Measurements from ENCODE around the gene KIAA1217.

Gene KIAA1217

GRCh38 chr10:24209432-24209771 is 464 bp downstream of the KIAA1217 start:
- peak overlapping the region; percentile 84 for H2BK5ac ChIP-seq (ENCODE audit: low read depth, low read length, poor library complexity)
- H3K4me2 ChIP-seq (ENCODE audit: low read length), result peak overlapping the region; percentile 63
- no peak overlapping the region for H3K18ac ChIP-seq (ENCODE audit: low read length)
- no peak overlapping the region for H3K4ac ChIP-seq (ENCODE audit: low read depth, low read length)
- no peak overlapping the region for H2AFZ ChIP-seq (ENCODE audit: insufficient read depth, low read length, poor library complexity)
- H2BK12ac ChIP-seq (ENCODE audit: low read length), result peak overlapping the region; percentile 77
- peak overlapping the region; percentile 74 for H2BK120ac ChIP-seq (ENCODE audit: insufficient read depth, low read length, poor library complexity)
- H2AK5ac ChIP-seq (ENCODE audit: low read length), result no peak overlapping the region
- no peaks in the 10 kb centered on the region for H3K36me3 ChIP-seq (ENCODE audit: control insufficient read depth in 1 of 2, insufficient read depth in 2 of 2, low read length in 2 of 2)
- H3K9me3 ChIP-seq (ENCODE audit: insufficient read depth, low read depth, low read length), result no peaks in the 10 kb centered on the region
- H3K27me3 ChIP-seq (ENCODE audit: insufficient read depth, low read length), result no peaks in the 10 kb centered on the region
- peak overlapping the region; percentile 64 for H4K91ac ChIP-seq (ENCODE audit: low read depth, low read length)
- no peak overlapping the region for H4K12ac ChIP-seq (ENCODE audit: low read depth, low read length)
- H3K27ac ChIP-seq (ENCODE audit: low read depth, low read length), result peak overlapping the region; percentile 98
- H3K9ac ChIP-seq (ENCODE audit: low read length), result peak overlapping the region; percentile 71
- H3K79me1 ChIP-seq (ENCODE audit: low read length), result peaks cover 33% of the 10 kb centered on the region
- H3K4me1 ChIP-seq (ENCODE audit: control insufficient read depth in 1 of 2, insufficient read depth in 2 of 2, low read length in 2 of 2), result peaks cover 17 to 26% of the 10 kb centered on the region in 2 experiments
- H3K23ac ChIP-seq (ENCODE audit: low read length), result no peak overlapping the region
- WGBS (ENCODE audit: extremely low coverage, insufficient coverage, insufficient read length), result no CpG with 5 or more reads among the region's 5 CpGs
- peak overlapping the region; percentile 66 for H3K14ac ChIP-seq (ENCODE audit: low read length)
- H3K79me2 ChIP-seq (ENCODE audit: control insufficient read depth, insufficient read depth, low read length, poor library complexity), result peaks cover 14% of the 10 kb centered on the region
- no peak overlapping the region for H4K8ac ChIP-seq (ENCODE audit: low read depth, low read length)
- peak; percentile 25 to 36 for DNase-seq
- peak overlapping the region; percentile 54 for H3K4me3 ChIP-seq (ENCODE audit: low read depth, low read length)

- Histone ChIP-seq H2BK5ac (ENCODE audit: low read depth, low read length, poor library complexity) (peak overlapping the region; percentile 42), H4K12ac (ENCODE audit: low read depth, low read length) (no peak overlapping the region), H3K9me3 (ENCODE audit: insufficient read depth, low read depth, low read length) (no peaks in the 10 kb centered on the region), H3K4me2 (ENCODE audit: low read length) (peak overlapping the region; percentile 64), H3K79me1 (ENCODE audit: low read length) (peaks cover 35% of the 10 kb centered on the region), H4K91ac (ENCODE audit: low read depth, low read length) (peak overlapping the region; percentile 58), H3K79me2 (ENCODE audit: control insufficient read depth, insufficient read depth, low read length, poor library complexity) (peaks cover 16% of the 10 kb centered on the region), H3K27ac (ENCODE audit: low read depth, low read length) (peak overlapping the region; percentile 98), H4K8ac (ENCODE audit: low read depth, low read length) (no peak overlapping the region), H3K36me3 (ENCODE audit: control insufficient read depth in 1 of 2, insufficient read depth in 2 of 2, low read length in 2 of 2) (no peaks in the 10 kb centered on the region), H3K4ac (ENCODE audit: low read depth, low read length) (peak overlapping the region; percentile 10), H3K4me1 (ENCODE audit: control insufficient read depth in 1 of 2, insufficient read depth in 2 of 2, low read length in 2 of 2) (peaks cover 24 to 32% of the 10 kb centered on the region in 2 experiments), H3K4me3 (ENCODE audit: low read depth, low read length) (peak overlapping the region; percentile 60), H3K27me3 (ENCODE audit: insufficient read depth, low read length) (no peaks in the 10 kb centered on the region), H3K23ac (ENCODE audit: low read length) (no peak overlapping the region), H3K9ac (ENCODE audit: low read length) (peak overlapping the region; percentile 78), H3K18ac (ENCODE audit: low read length) (no peak overlapping the region), H2AFZ (ENCODE audit: insufficient read depth, low read length, poor library complexity) (no peak overlapping the region), H3K14ac (ENCODE audit: low read length) (no peak overlapping the region), H2BK12ac (ENCODE audit: low read length) (no peak overlapping the region), H2BK120ac (ENCODE audit: insufficient read depth, low read length, poor library complexity) (peak overlapping the region; percentile 29), H2AK5ac (ENCODE audit: low read length) (no peak overlapping the region)
- peak; percentile 33 to 77 for DNase-seq
- no CpG with 5 or more reads among the region's 12 CpGs for WGBS (ENCODE audit: extremely low coverage, insufficient coverage, insufficient read length)
Measured at GRCh38 chr10:24209946-24210491, 1.1 kb downstream of the KIAA1217 start.

DNA sequence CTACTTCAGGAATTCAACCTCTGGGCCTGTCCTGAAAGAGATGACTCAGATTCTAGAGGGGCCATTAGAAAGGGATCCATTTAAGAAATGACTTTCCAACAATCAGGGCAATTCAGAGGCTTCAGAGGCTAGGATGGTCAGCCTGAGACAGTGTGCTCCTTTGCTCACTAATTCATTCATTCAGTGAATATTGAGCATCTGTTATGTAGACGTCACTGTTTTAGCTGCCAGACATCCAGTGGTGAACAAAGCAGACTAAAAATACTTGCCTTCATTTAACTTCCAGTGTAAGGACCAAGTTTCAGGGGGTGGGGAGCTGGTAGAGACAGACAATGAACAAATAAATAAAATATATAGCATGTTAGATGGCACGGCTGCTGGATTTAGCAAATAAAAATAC is 1.6 kb downstream of the KIAA1217 start:
- Histone ChIP-seq H3K4me1 (ENCODE audit: control insufficient read depth in 1 of 2, insufficient read depth in 2 of 2, low read length in 2 of 2) (peaks cover 25 to 35% of the 10 kb centered on the region in 2 experiments), H3K14ac (ENCODE audit: low read length) (peak overlapping the region; percentile 45), H4K12ac (ENCODE audit: low read depth, low read length) (no peak overlapping the region), H4K91ac (ENCODE audit: low read depth, low read length) (peak overlapping the region; percentile 7), H3K36me3 (ENCODE audit: control insufficient read depth in 1 of 2, insufficient read depth in 2 of 2, low read length in 2 of 2) (no peaks in the 10 kb centered on the region), H2AFZ (ENCODE audit: insufficient read depth, low read length, poor library complexity) (no peak overlapping the region), H3K27me3 (ENCODE audit: insufficient read depth, low read length) (no peaks in the 10 kb centered on the region), H2AK5ac (ENCODE audit: low read length) (no peak overlapping the region), H3K9ac (ENCODE audit: low read length) (no peak overlapping the region), H4K8ac (ENCODE audit: low read depth, low read length) (no peak overlapping the region), H3K18ac (ENCODE audit: low read length) (no peak overlapping the region), H3K23ac (ENCODE audit: low read length) (no peak overlapping the region), H3K9me3 (ENCODE audit: insufficient read depth, low read depth, low read length) (no peaks in the 10 kb centered on the region), H3K4me3 (ENCODE audit: low read depth, low read length) (no peak overlapping the region), H3K27ac (ENCODE audit: low read depth, low read length) (peak overlapping the region; percentile 90), H3K79me1 (ENCODE audit: low read length) (peaks cover 35% of the 10 kb centered on the region), H2BK12ac (ENCODE audit: low read length) (peak overlapping the region; percentile 34), H2BK5ac (ENCODE audit: low read depth, low read length, poor library complexity) (peak overlapping the region; percentile 57), H3K4me2 (ENCODE audit: low read length) (peak overlapping the region; percentile 64), H3K79me2 (ENCODE audit: control insufficient read depth, insufficient read depth, low read length, poor library complexity) (peaks cover 16% of the 10 kb centered on the region), H2BK120ac (ENCODE audit: insufficient read depth, low read length, poor library complexity) (no peak overlapping the region), H3K4ac (ENCODE audit: low read depth, low read length) (no peak overlapping the region)
- WGBS (ENCODE audit: extremely low coverage, insufficient coverage, insufficient read length), result no CpG with 5 or more reads among the region's 2 CpGs
- DNase-seq, result no peak

GRCh38 chr10:24213266-24213665 is 4.3 kb downstream of the KIAA1217 start:
- no peak overlapping the region for H2AK5ac ChIP-seq (ENCODE audit: low read length)
- no peaks in the 10 kb centered on the region for H3K27me3 ChIP-seq (ENCODE audit: insufficient read depth, low read length)
- no peak overlapping the region for H2BK120ac ChIP-seq (ENCODE audit: insufficient read depth, low read length, poor library complexity)
- H3K14ac ChIP-seq (ENCODE audit: low read length), result no peak overlapping the region
- no peak for DNase-seq
- no peak overlapping the region for H3K4me3 ChIP-seq (ENCODE audit: low read depth, low read length)
- no peak overlapping the region for H4K12ac ChIP-seq (ENCODE audit: low read depth, low read length)
- no peak overlapping the region for H2BK5ac ChIP-seq (ENCODE audit: low read depth, low read length, poor library complexity)
- H3K36me3 ChIP-seq (ENCODE audit: control insufficient read depth in 1 of 2, insufficient read depth in 2 of 2, low read length in 2 of 2), result peaks cover 0 to 2% of the 10 kb centered on the region in 2 experiments
- peaks cover 27% of the 10 kb centered on the region for H3K79me1 ChIP-seq (ENCODE audit: low read length)
- no peak overlapping the region for H3K18ac ChIP-seq (ENCODE audit: low read length)
- peak overlapping the region; percentile 60 for H3K4ac ChIP-seq (ENCODE audit: low read depth, low read length)
- no peak overlapping the region for H3K23ac ChIP-seq (ENCODE audit: low read length)
- no peak overlapping the region for H4K91ac ChIP-seq (ENCODE audit: low read depth, low read length)
- H4K8ac ChIP-seq (ENCODE audit: low read depth, low read length), result no peak overlapping the region
- H3K4me2 ChIP-seq (ENCODE audit: low read length), result no peak overlapping the region
- H3K9me3 ChIP-seq (ENCODE audit: insufficient read depth, low read depth, low read length), result no peaks in the 10 kb centered on the region
- no peak overlapping the region for H2BK12ac ChIP-seq (ENCODE audit: low read length)
- WGBS (ENCODE audit: extremely low coverage, insufficient coverage, insufficient read length), result no CpG with 5 or more reads among the region's 4 CpGs
- peaks cover 15% of the 10 kb centered on the region for H3K79me2 ChIP-seq (ENCODE audit: control insufficient read depth, insufficient read depth, low read length, poor library complexity)
- H2AFZ ChIP-seq (ENCODE audit: insufficient read depth, low read length, poor library complexity), result no peak overlapping the region
- no peak overlapping the region for H3K27ac ChIP-seq (ENCODE audit: low read depth, low read length)
- peaks cover 16 to 25% of the 10 kb centered on the region in 2 experiments for H3K4me1 ChIP-seq (ENCODE audit: control insufficient read depth in 1 of 2, insufficient read depth in 2 of 2, low read length in 2 of 2)
- H3K9ac ChIP-seq (ENCODE audit: low read length), result no peak overlapping the region
